Measurements from ENCODE around the gene KCNF1. TPM values are rescaled to one million over a fixed set of nuclear protein-coding genes. Genes with fewer than 3 reads are reported as not detected.
"Not testable (repeated sequence)": the region's sequence is repeated elsewhere in the genome, so short reads cannot be mapped to it uniquely, and the experiment has no call there.

The KCNF1 gene
- total RNA-seq, 1 donor from 2014 or later = 0.17 TPM

DNA sequence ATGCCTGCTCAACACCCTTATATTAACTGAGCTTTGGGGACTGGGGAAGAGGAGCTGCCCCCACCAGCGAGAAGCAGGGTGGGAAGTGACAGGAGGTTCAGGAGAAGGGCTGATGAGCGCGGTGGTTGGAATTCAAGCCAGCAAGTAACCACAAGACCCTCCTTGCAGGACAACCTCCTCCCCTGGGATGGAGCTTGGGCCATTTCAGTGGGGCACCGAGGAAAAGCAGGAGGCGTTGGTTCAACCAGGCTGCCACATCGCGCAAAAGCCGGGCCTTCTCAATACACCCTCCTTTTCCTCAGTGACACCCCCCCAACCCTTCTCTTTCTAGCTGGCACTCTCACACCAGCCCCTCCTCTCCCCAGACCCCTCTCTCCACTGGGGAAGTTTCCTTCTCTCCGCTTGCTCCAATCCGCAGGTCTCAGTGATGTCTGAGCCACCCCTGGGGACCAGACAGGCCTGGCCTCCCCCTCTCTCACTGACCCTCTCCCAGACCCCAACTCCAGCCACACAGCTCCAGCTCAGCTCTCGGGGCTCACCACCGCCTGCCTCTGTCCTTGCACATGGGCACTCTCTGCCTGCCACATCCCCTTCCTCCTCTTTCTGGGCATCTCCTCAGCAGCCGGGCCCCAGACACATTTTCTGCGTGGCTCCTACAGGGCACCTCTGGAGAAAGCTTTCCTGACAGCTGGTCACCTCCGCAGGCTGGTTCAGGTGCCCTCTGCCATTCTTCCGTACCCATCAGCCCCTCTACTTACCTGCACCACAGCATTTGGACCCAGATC is 44.5 kb downstream of the KCNF1 start:
- no peak for DNase-seq
- no peaks in the 10 kb centered on the region for H3K27me3 ChIP-seq
- H3K4me1 ChIP-seq = no peaks in the 10 kb centered on the region
- no peak overlapping the region for H3K4me3 ChIP-seq
- intact Hi-C loops (cut with DNase I) = no loop called here
- no peak for ATAC-seq
- no peaks in the 10 kb centered on the region for H3K36me3 ChIP-seq
- no peak overlapping the region for H3K27ac ChIP-seq
- no peak for TF ChIP-seq CTCF (IDR thresholded peaks at IDR 0.05)
- no peaks in the 10 kb centered on the region for H3K9me3 ChIP-seq

GRCh38 chr2:10957391-10957790 is 45.7 kb downstream of the KCNF1 start:
- Histone ChIP-seq H3K27ac (no peak overlapping the region), H3K36me3 (no peaks in the 10 kb centered on the region), H3K27me3 (no peaks in the 10 kb centered on the region), H3K4me1 (no peaks in the 10 kb centered on the region), H3K9me3 (no peaks in the 10 kb centered on the region), H3K4me3 (no peak overlapping the region)
- ATAC-seq (no peak), DNase-seq (no peak)
- TF ChIP-seq CTCF (IDR thresholded peaks at IDR 0.05) = no peak
- intact Hi-C loops (cut with DNase I) = no loop called here

- H3K4me1 ChIP-seq; intact Hi-C loops (cut with DNase I); H3K4me3 ChIP-seq; H3K27ac ChIP-seq; H3K9me3 ChIP-seq; DNase-seq; H3K36me3 ChIP-seq; ATAC-seq; H3K27me3 ChIP-seq: not testable (repeated sequence)
Measured at GRCh38 chr2:10958452-10958851, 46.7 kb downstream of the KCNF1 start.

DNA sequence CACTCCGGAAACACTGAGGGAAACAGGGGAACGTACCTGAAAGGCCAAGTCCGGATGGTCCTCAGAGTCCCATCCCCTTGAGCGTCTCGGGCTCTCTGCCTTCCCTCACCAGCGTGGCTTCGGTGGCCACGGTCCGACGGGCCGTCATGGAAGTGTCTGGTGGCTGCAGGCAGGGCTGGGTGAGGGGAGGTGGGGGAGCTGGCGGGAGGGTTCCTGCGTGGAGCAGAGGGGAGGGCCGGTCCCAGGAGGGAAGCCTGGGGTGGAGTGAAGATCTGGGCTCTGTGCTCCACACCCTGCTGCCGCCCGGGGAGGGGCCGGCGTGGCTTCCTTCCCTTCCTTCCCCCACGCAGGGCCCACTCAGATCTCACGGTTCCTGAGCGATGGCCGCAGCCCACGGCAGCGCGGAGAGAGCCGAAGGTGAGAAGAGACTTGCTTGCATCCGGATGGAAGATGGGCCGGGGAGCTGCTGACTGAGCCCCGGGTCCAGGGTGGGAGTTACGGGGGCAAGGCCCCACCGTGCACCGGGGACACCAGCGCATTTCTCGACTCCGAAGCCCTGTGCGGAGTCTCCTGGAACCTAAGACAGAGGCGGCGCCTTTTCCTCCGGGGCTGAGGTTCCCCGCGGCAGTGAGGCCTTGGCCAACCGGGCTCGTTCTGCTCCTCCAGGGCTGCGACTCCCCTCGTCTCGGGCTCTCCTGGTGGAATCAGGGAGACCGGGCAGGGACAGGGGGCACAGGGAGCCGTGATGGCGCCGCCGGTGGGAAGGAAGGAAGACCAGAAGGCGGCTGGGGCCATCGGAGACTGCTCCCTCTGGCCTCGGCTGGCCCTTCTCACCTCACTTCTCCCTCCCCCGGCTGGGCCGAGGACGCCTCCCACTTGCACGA is 49.1 kb downstream of the KCNF1 start:
- intact Hi-C loops (cut with DNase I) = no loop called here
- peak; percentile 21 for ATAC-seq
- no peak overlapping the region for H3K27ac ChIP-seq

GRCh38 chr2:10961490-10961875 is 49.7 kb downstream of the KCNF1 start:
- peaks cover 9% of the 10 kb centered on the region for H3K27me3 ChIP-seq
- no peaks in the 10 kb centered on the region for H3K36me3 ChIP-seq
- no peak overlapping the region for H3K27ac ChIP-seq
- ATAC-seq (no peak), DNase-seq (no peak)
- no peak for TF ChIP-seq CTCF (IDR thresholded peaks at IDR 0.05)
- peaks cover 4% of the 10 kb centered on the region for H3K4me1 ChIP-seq
- H3K4me3 ChIP-seq = no peak overlapping the region
- intact Hi-C loops (cut with DNase I) = no loop called here
- H3K9me3 ChIP-seq = no peaks in the 10 kb centered on the region

More for the DNA sequence above, 49.1 kb downstream of the KCNF1 start:
- H3K4me3 ChIP-seq = no peak overlapping the region
- no peaks in the 10 kb centered on the region for H3K36me3 ChIP-seq
- H3K9me3 ChIP-seq = no peaks in the 10 kb centered on the region
- no peak for TF ChIP-seq CTCF (IDR thresholded peaks at IDR 0.05)
- peaks cover 4% of the 10 kb centered on the region for H3K4me1 ChIP-seq
- peak; percentile 48 for DNase-seq
- peaks cover 9% of the 10 kb centered on the region for H3K27me3 ChIP-seq

- Histone ChIP-seq H3K4me1 (peaks cover 4% of the 10 kb centered on the region), H3K27ac (no peak overlapping the region), H3K27me3 (peaks cover 9% of the 10 kb centered on the region), H3K9me3 (no peaks in the 10 kb centered on the region), H3K36me3 (no peaks in the 10 kb centered on the region), H3K4me3 (no peak overlapping the region)
- DNase-seq = no peak
- no peak for ATAC-seq
- TF ChIP-seq CTCF (IDR thresholded peaks at IDR 0.05) = no peak
- intact Hi-C loops (cut with DNase I) = no loop called here
Measured at GRCh38 chr2:10962004-10962403, 50.3 kb downstream of the KCNF1 start.
